Measurements from ENCODE around the gene AP3S1.
"Not testable (repeated sequence)": the region's sequence is repeated elsewhere in the genome, so short reads cannot be mapped to it uniquely, and the experiment has no call there.

Gene AP3S1

GRCh38 chr5:115859378-115859777 lies 17.6 kb downstream of the AP3S1 start:
- Histone ChIP-seq H3K27me3 (ENCODE audit: control insufficient read depth, insufficient read depth, low read length, poor library complexity, severe bottlenecking) (no peaks in the 10 kb centered on the region), H3K9me3 (ENCODE audit: control insufficient read depth, low read length) (no peaks in the 10 kb centered on the region), H3K27ac (ENCODE audit: insufficient read depth, low read depth, low read length, poor library complexity, severe bottlenecking) (no peak overlapping the region), H3K4me1 (ENCODE audit: control insufficient read depth, insufficient read depth, low read length) (peaks cover 13% of the 10 kb centered on the region), H3K4me3 (ENCODE audit: insufficient read depth, low read depth, low read length) (no peak overlapping the region), H3K36me3 (ENCODE audit: control insufficient read depth, insufficient read depth, low read length) (no peaks in the 10 kb centered on the region)

GRCh38 chr5:115869256-115869795 lies 27.6 kb downstream of the AP3S1 start:
- no peaks in the 10 kb centered on the region for H3K4me1 ChIP-seq (ENCODE audit: control insufficient read depth, insufficient read depth, low read length)
- H3K27ac ChIP-seq (ENCODE audit: insufficient read depth, low read depth, low read length, poor library complexity, severe bottlenecking) = no peak overlapping the region
- WGBS, 2 experiments = 93 to 99% methylated on average over 3 of the region's 3 CpGs
- no peaks in the 10 kb centered on the region for H3K36me3 ChIP-seq (ENCODE audit: control insufficient read depth, insufficient read depth, low read length)
- H3K27me3 ChIP-seq (ENCODE audit: control insufficient read depth, insufficient read depth, low read length, poor library complexity, severe bottlenecking) = no peaks in the 10 kb centered on the region
- H3K9me3 ChIP-seq (ENCODE audit: control insufficient read depth, low read length) = no peaks in the 10 kb centered on the region
- no peak overlapping the region for H3K4me3 ChIP-seq (ENCODE audit: insufficient read depth, low read depth, low read length)

- Histone ChIP-seq H3K4me1 (ENCODE audit: control insufficient read depth, insufficient read depth, low read length) (no peaks in the 10 kb centered on the region), H3K27ac (ENCODE audit: insufficient read depth, low read depth, low read length, poor library complexity, severe bottlenecking) (no peak overlapping the region), H3K9me3 (ENCODE audit: control insufficient read depth, low read length) (no peaks in the 10 kb centered on the region), H3K27me3 (ENCODE audit: control insufficient read depth, insufficient read depth, low read length, poor library complexity, severe bottlenecking) (no peaks in the 10 kb centered on the region), H3K36me3 (ENCODE audit: control insufficient read depth, insufficient read depth, low read length) (no peaks in the 10 kb centered on the region), H3K4me3 (ENCODE audit: insufficient read depth, low read depth, low read length) (no peak overlapping the region)
- no CpG with 5 or more reads among the region's 2 CpGs for WGBS, 2 experiments
These were observed 30.7 kb downstream of the AP3S1 start for GRCh38 chr5:115872447-115872846.

- no peaks in the 10 kb centered on the region for H3K27me3 ChIP-seq (ENCODE audit: control insufficient read depth, insufficient read depth, low read length, poor library complexity, severe bottlenecking)
- H3K9me3 ChIP-seq (ENCODE audit: control insufficient read depth, low read length) = no peaks in the 10 kb centered on the region
- H3K36me3 ChIP-seq (ENCODE audit: control insufficient read depth, insufficient read depth, low read length) = no peaks in the 10 kb centered on the region
- 83 to 100% methylated on average over 1 of the region's 1 CpG for WGBS, 2 experiments
- no peaks in the 10 kb centered on the region for H3K4me1 ChIP-seq (ENCODE audit: control insufficient read depth, insufficient read depth, low read length)
- no peak overlapping the region for H3K4me3 ChIP-seq (ENCODE audit: insufficient read depth, low read depth, low read length)
- no peak overlapping the region for H3K27ac ChIP-seq (ENCODE audit: insufficient read depth, low read depth, low read length, poor library complexity, severe bottlenecking)
These were observed 31.7 kb downstream of the AP3S1 start for GRCh38 chr5:115873392-115873791.

GRCh38 chr5:115875447-115875846 lies 33.7 kb downstream of the AP3S1 start:
- 81 to 91% methylated on average over 2 of the region's 2 CpGs for WGBS, 2 experiments
- H3K4me1 ChIP-seq (ENCODE audit: control insufficient read depth, insufficient read depth, low read length) = no peaks in the 10 kb centered on the region
- no peak overlapping the region for H3K4me3 ChIP-seq (ENCODE audit: insufficient read depth, low read depth, low read length)
- no peak overlapping the region for H3K27ac ChIP-seq (ENCODE audit: insufficient read depth, low read depth, low read length, poor library complexity, severe bottlenecking)
- no peaks in the 10 kb centered on the region for H3K36me3 ChIP-seq (ENCODE audit: control insufficient read depth, insufficient read depth, low read length)
- no peaks in the 10 kb centered on the region for H3K9me3 ChIP-seq (ENCODE audit: control insufficient read depth, low read length)
- H3K27me3 ChIP-seq (ENCODE audit: control insufficient read depth, insufficient read depth, low read length, poor library complexity, severe bottlenecking) = no peaks in the 10 kb centered on the region

DNA sequence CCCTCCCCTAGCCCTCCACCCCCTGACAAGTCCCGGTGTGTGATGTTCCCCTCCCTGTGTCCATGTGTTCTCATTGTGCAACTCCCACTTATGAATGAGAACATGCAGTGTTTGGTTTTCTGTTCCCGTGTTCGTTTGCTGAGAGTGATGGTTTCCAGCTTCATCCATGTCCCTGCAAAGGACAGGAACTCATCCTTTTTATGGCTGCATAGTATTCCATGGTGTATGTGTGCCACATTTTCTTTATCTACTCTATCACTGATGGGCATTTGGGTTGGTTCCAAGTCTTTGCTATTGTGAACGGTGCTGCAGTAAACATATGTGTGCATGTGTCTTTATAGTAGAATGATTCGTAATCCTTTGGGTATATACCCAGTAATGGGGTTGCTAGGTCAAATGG lies 35.6 kb downstream of the AP3S1 start:
- 96 to 97% methylated on average over 5 of the region's 5 CpGs for WGBS, 2 experiments
- H3K4me1 ChIP-seq (ENCODE audit: control insufficient read depth, insufficient read depth, low read length); H3K36me3 ChIP-seq (ENCODE audit: control insufficient read depth, insufficient read depth, low read length); H3K27ac ChIP-seq (ENCODE audit: insufficient read depth, low read depth, low read length, poor library complexity, severe bottlenecking); H3K9me3 ChIP-seq (ENCODE audit: control insufficient read depth, low read length); H3K4me3 ChIP-seq (ENCODE audit: insufficient read depth, low read depth, low read length); H3K27me3 ChIP-seq (ENCODE audit: control insufficient read depth, insufficient read depth, low read length, poor library complexity, severe bottlenecking): not testable (repeated sequence)

DNA sequence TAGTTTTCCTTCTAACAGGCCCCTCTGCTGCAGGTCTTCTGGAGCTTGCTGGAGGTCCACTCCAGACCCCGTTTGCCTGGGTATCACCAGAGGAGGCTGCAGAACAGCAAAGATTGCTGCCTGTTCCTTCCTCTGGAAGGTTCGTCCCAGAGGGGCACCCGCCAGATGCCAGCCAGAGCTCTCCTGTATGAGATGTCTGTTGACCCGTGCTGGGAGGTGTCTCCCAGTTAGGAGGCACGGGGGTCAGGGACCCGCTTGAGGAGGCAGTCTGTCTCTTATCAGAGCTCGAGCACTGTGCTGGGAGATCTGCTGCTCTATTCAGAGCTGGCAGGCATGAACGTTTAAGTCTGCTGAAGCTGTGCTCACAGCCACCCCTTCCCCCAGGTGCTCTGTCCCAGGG lies 40.7 kb downstream of the AP3S1 start:
- not testable (repeated sequence) for H3K9me3 ChIP-seq (ENCODE audit: control insufficient read depth, low read length); H3K36me3 ChIP-seq (ENCODE audit: control insufficient read depth, insufficient read depth, low read length); H3K4me3 ChIP-seq (ENCODE audit: insufficient read depth, low read depth, low read length); H3K27me3 ChIP-seq (ENCODE audit: control insufficient read depth, insufficient read depth, low read length, poor library complexity, severe bottlenecking); H3K4me1 ChIP-seq (ENCODE audit: control insufficient read depth, insufficient read depth, low read length); H3K27ac ChIP-seq (ENCODE audit: insufficient read depth, low read depth, low read length, poor library complexity, severe bottlenecking)
- WGBS, 2 experiments = 95 to 97% methylated on average over 8 of the region's 8 CpGs

- no peaks in the 10 kb centered on the region for H3K9me3 ChIP-seq (ENCODE audit: control insufficient read depth, low read length)
- WGBS, 2 experiments = 100% methylated on average over 1 of the region's 1 CpG
- no peaks in the 10 kb centered on the region for H3K36me3 ChIP-seq (ENCODE audit: control insufficient read depth, insufficient read depth, low read length)
- no peak overlapping the region for H3K27ac ChIP-seq (ENCODE audit: insufficient read depth, low read depth, low read length, poor library complexity, severe bottlenecking)
- H3K4me1 ChIP-seq (ENCODE audit: control insufficient read depth, insufficient read depth, low read length) = no peaks in the 10 kb centered on the region
- no peak overlapping the region for H3K4me3 ChIP-seq (ENCODE audit: insufficient read depth, low read depth, low read length)
- H3K27me3 ChIP-seq (ENCODE audit: control insufficient read depth, insufficient read depth, low read length, poor library complexity, severe bottlenecking) = no peaks in the 10 kb centered on the region
These were observed 43.0 kb downstream of the AP3S1 start for GRCh38 chr5:115884704-115885103.

- WGBS, 2 experiments = 64 to 65% methylated on average over 3 of the region's 3 CpGs
- H3K9me3 ChIP-seq (ENCODE audit: control insufficient read depth, low read length); H3K27ac ChIP-seq (ENCODE audit: insufficient read depth, low read depth, low read length, poor library complexity, severe bottlenecking); H3K4me1 ChIP-seq (ENCODE audit: control insufficient read depth, insufficient read depth, low read length); H3K27me3 ChIP-seq (ENCODE audit: control insufficient read depth, insufficient read depth, low read length, poor library complexity, severe bottlenecking); H3K36me3 ChIP-seq (ENCODE audit: control insufficient read depth, insufficient read depth, low read length); H3K4me3 ChIP-seq (ENCODE audit: insufficient read depth, low read depth, low read length): not testable (repeated sequence)
These were observed 43.5 kb downstream of the AP3S1 start for GRCh38 chr5:115885208-115885607.

DNA sequence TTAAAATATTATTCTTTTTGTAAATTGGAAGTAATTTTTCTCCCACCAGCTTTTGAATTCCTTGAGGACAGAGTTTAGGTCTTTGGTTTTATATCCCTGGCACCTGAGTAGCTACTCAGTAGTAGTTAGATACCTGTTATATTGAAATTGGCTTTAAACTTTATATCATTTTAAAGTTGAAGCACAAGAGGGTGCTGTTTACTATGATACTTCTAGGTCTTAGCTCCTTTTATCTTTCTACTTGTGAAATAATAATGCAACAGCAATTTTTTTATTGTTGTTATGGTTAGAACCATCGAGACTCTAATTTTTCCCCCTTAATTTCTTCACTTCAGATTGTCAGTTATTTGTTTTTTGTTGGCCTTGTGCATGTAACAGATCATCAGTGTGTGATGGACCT lies 46.3 kb downstream of the AP3S1 start:
- Histone ChIP-seq H3K4me3 (ENCODE audit: insufficient read depth, low read depth, low read length) (no peak overlapping the region), H3K4me1 (ENCODE audit: control insufficient read depth, insufficient read depth, low read length) (no peaks in the 10 kb centered on the region), H3K27me3 (ENCODE audit: control insufficient read depth, insufficient read depth, low read length, poor library complexity, severe bottlenecking) (no peaks in the 10 kb centered on the region), H3K27ac (ENCODE audit: insufficient read depth, low read depth, low read length, poor library complexity, severe bottlenecking) (no peak overlapping the region), H3K9me3 (ENCODE audit: control insufficient read depth, low read length) (no peaks in the 10 kb centered on the region), H3K36me3 (ENCODE audit: control insufficient read depth, insufficient read depth, low read length) (no peaks in the 10 kb centered on the region)
- no CpG with 5 or more reads among the region's 1 CpG for WGBS, 2 experiments

DNA sequence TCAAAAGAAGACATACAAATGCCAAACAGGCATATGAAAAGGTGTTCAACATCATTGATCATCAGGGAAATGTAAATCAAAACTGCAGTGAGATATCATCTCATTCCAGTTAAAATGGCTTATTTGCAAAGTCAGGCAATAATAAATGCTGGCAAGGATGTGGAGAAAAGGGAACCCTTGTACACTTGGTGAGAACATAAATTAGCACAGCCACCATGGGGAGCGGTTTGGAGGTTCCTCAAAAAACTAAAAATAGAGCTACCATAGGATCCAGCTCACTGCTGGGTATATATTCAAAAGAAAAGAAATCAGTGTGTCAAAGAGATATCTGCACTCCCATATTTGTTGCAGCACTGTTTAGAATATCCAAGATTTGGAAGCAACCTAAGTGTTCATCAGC lies 50.3 kb downstream of the AP3S1 start:
- WGBS, 2 experiments = 100% methylated on average over 1 of the region's 1 CpG

More for the DNA sequence above, 50.3 kb downstream of the AP3S1 start:
- H3K27ac ChIP-seq (ENCODE audit: insufficient read depth, low read depth, low read length, poor library complexity, severe bottlenecking) = no peak overlapping the region
- H3K4me3 ChIP-seq (ENCODE audit: insufficient read depth, low read depth, low read length) = no peak overlapping the region
- no peaks in the 10 kb centered on the region for H3K36me3 ChIP-seq (ENCODE audit: control insufficient read depth, insufficient read depth, low read length)
- H3K9me3 ChIP-seq (ENCODE audit: control insufficient read depth, low read length) = no peaks in the 10 kb centered on the region
- no peaks in the 10 kb centered on the region for H3K4me1 ChIP-seq (ENCODE audit: control insufficient read depth, insufficient read depth, low read length)
- H3K27me3 ChIP-seq (ENCODE audit: control insufficient read depth, insufficient read depth, low read length, poor library complexity, severe bottlenecking) = no peaks in the 10 kb centered on the region
